GM18505 (cell line): Measurements from ENCODE around the gene C16orf78.

Source experiments
- ATAC-seq: cut with Tn5 transposase; IDR thresholded peaks from one replicate; pipeline ENCODE4 v1.9.1; 2021; ENCODE audit not compliant: unreplicated experiment
- POLR2A ChIP-seq: IDR thresholded peaks from 4 replicates; pipeline ENCODE4 v1.6.1; 2011; ENCODE audit warnings: borderline replicate concordance; ENCODE audit not compliant: insufficient read depth, insufficient read length; ENCODE audit errors: extremely low read depth

Gene C16orf78

DNA sequence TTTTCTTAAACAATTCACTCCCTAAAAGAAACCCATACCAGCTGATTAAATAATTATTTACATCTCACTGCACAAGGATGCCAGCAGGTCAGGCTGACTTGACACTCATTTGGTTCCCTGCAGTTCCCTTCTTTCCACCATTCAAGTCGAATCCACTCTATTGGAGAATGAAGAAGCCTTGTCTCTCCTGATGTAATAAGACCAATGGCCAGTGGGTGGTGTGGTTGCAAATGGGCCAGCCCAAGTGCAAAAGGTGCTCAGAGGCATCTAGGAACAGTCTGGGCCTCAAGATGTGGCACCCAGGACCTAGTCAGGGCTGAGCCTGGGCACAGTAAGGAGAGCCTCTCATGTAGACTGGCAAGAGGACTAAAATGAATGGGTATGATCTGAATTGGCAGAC lies 9.3 kb downstream of the C16orf78 start:
- ATAC-seq: no peak
- TF ChIP-seq POLR2A: no peak

- ATAC-seq: no peak
- TF ChIP-seq POLR2A: no peak
Observed at GRCh38 chr16:49395021-49395420, 21.4 kb downstream of the C16orf78 start.

- no peak for TF ChIP-seq POLR2A
- ATAC-seq: no peak
Observed at GRCh38 chr16:49396206-49396720, 22.7 kb downstream of the C16orf78 start.

DNA sequence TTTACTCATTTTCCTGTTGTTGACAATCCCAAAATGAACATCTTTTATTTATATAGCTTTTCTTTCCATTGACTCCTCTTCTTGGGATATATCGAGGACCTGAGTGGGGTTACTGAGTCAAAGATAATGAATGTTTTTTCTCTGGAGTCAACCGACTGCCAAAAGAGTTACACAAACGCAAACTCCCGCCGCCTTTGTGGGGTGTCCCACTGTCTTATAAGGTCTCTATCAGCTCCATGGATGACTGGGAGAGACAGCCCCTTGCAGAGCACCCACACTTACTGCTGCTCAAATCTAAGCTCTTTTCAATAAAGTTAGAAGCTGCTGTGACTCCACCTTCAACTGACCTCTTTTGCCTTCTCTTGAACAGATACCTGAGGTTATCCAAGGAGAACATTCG lies 25.2 kb downstream of the C16orf78 start:
- no peak for TF ChIP-seq POLR2A
- no peak for ATAC-seq

GRCh38 chr16:49399594-49400364 lies 26.2 kb downstream of the C16orf78 start:
- no peak for TF ChIP-seq POLR2A
- peak; percentile 97 for ATAC-seq

DNA sequence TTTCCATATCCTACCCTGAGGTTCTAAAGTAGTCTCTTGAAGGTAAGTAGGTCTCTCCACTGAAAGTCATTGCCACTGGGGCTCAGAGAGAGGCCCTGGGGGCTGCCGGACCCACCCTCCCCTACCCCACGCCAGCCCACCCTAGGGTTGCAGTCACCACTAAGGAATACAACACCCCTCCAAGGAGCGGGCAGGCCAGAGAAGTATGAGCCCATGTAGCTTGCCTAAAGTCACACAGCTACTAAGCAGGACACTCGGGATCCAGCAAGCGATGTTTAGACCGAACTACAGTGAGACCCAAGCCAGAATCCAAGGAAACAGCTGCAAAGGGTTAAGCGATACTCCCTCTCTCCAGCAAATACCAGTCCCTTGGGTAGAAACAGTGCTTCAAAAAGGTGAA lies 27.0 kb downstream of the C16orf78 start:
- no peak for TF ChIP-seq POLR2A
- no peak for ATAC-seq

GRCh38 chr16:49405123-49405522 lies 31.5 kb downstream of the C16orf78 start:
- no peak for TF ChIP-seq POLR2A
- no peak for ATAC-seq

DNA sequence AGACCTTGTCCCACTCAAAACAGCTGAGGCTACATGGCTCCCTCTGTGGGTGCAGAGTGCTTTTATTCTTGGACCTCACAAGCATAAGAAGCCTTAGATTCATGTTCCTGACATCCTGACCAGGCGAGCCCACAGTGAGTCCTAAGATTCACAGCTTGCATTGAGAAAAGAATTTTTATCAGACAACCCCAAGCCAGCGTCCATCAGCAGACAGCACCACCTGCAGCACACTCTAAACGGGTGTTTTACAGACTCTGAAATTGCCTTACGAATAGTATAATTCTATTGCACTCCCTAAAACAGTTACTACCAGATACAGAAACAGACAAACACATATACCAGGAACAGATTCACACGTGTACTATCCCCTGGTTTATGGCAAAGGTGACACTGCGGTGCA lies 31.9 kb downstream of the C16orf78 start:
- TF ChIP-seq POLR2A: no peak
- ATAC-seq: no peak

DNA sequence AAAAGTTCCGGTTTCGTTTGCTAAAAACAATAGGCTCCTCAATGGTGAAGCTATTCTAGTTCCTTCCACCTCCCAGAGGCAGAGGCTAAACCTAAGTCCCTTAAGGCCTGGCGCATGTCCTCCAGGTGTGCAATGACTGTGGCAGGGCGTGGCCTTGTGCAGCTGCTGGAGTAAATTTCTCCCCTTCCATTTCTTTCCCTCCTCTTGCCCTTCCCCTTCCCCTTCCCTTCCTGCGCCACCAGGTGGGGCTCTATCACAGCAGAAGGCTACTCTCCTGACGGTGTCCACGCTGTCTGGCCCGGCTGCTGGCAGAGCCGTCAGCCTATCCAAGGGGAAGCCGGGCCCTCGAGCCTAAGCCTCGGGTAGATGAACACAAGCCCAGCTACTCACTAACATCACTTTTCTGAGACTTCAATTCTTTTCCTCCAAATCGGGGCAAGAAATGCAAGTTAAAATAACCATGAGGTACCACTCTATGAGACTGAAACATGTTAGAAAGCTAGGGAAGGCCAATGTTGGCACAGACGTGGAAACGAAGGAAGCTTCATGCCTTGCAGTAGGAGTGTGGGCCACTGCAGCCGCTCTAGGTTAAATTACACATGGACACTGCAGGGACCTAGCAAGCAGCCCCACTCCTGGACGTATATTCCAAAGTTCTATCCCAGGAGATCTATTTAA lies 34.4 kb downstream of the C16orf78 start:
- TF ChIP-seq POLR2A: no peak
- ATAC-seq: peak; percentile 86

GRCh38 chr16:49409121-49409520 lies 35.5 kb downstream of the C16orf78 start:
- no peak for TF ChIP-seq POLR2A
- no peak for ATAC-seq

DNA sequence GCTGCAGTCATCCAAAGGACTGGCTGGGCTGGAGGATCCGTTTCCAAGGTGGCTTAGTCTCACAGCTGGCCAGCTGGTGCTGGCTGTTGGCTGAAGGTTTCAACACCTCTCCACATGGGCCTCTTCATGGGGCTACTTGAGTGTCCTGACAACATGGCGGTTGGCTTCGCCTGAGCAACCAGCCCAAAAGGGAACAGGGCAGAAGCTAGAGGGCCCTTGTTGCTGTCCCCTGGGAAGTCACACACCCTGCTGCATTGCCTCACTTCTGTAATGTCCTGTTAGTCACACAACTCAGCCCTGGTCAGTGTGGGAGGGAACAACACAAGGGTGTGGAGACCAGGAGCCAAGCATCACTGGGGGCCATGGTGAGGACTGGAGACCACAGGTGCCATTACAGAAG lies 36.6 kb downstream of the C16orf78 start:
- no peak for ATAC-seq
- TF ChIP-seq POLR2A: no peak

DNA sequence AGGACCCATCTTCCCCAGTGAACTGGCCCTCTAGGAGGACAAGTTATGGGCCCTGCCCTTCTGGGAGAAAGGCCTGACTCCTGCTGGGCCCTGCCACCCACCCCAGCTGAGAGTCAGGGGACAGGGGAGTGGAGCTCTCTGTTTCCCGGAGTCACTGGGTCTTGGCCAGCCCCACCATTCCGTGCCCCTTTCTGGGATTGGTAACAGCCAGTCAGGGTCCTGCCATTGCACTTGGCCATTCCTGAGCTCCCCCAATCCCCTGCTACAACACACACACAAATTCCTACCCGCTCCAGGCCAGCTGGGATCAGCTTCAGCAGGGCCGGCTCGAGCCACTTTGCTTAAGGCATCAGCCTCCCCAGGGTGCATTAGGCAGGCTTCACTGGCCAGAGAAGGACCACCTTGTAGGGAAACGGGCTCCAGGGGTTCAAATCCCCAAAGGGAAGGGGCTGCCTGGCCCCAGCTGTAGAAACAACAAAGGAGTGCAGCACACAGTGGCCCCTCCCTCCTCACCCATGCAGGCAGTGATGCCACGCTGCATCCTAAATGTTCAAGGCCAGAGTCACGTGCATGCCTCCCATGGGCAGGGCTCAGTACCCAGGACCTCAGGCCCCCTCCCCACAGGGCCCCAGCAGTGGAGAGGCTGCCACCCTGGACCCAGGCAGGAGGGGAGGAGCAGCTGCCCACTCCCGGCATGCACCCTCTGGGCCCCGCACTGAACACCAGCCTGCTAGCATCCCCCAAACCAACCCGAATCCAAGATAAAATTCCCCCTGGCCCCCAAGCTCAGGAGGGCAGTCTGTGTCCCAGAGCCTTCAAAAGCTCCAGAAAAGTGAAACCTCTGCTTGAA lies 37.7 kb downstream of the C16orf78 start:
- no peak for ATAC-seq
- no peak for TF ChIP-seq POLR2A

- ATAC-seq: no peak
- TF ChIP-seq POLR2A: no peak
Observed at GRCh38 chr16:49414671-49415070, 41.1 kb downstream of the C16orf78 start.
